Thyroid gland (tissue), 4 donors: ENCODE measurements around the gene LPCAT4. TPM values are rescaled to one million over a fixed set of nuclear protein-coding genes. Genes with fewer than 3 reads are reported as not detected.

Experiments
- DNase-seq, 2 donors: peaks; one replicate each; pipeline ENCODE4 v3.0.0-alpha.2; 2019
- H3K27ac ChIP-seq, 3 donors: fragments of 200-600 bp; sonication (generic); 1 replicate in 2 of 3; 2 replicates in 1 of 3; pipeline ENCODE4 v1.5.1; 2016 to 2019; ENCODE audit warnings: mild to moderate bottlenecking in 1 of 3, moderate library complexity in 1 of 3
- H3K27me3 ChIP-seq: fragments of 200-600 bp; sonication (generic); one replicate; pipeline ENCODE4 v1.5.1; 2019
- H3K36me3 ChIP-seq, 2 donors: fragments of 200-600 bp; sonication (generic); one replicate each; pipeline ENCODE4 v1.5.1; 2016 to 2019
- H3K4me1 ChIP-seq, 2 donors: fragments of 200-600 bp; sonication (generic); one replicate each; pipeline ENCODE4 v1.5.1; 2017 to 2019
- H3K4me3 ChIP-seq, 3 donors: fragments of 200-600 bp; sonication (generic); replicated peaks in 1 of 3; 1 replicate in 2 of 3; 2 replicates in 1 of 3; pipeline ENCODE4 v1.5.1; 2016; ENCODE audit warnings: mild to moderate bottlenecking in 1 of 3
- H3K9me3 ChIP-seq: fragments of 200-600 bp; sonication (generic); one replicate; pipeline ENCODE4 v1.5.1; 2017
- POLR2A ChIP-seq, 2 donors: fragments of 450-650 bp; IDR thresholded peaks; one replicate each; pipeline ENCODE4 v1.6.1; 2017; ENCODE audit warnings: antibody characterized with exemption in 2 of 2, mild to moderate bottlenecking in 2 of 2, moderate library complexity in 1 of 2
- WGBS, 2 donors: methylation state at CpG; one replicate each; pipeline ENCODE4 v1.1.5; 2017; 5-methylcytosine and 5-hydroxymethylcytosine counted together
- intact Hi-C: fragments of 100-400 bp; cut with DNase I; formaldehyde crosslinking; loops from one replicate; pipeline ENCODE4 v1.15.1; 2023
- total RNA-seq, 4 donors: library from RNA; depleted of rRNA; stranded (reverse); fragments of >200 nt; gene quantifications; one replicate each; pipeline ENCODE4 v1.2.3, GENCODE V29; 2016
- TF ChIP-seq, protein P1 (sequence below), 6 experiments: fragments of 200-600 bp in 3 of 6; fragments of 450-650 bp in 3 of 6; sonication (generic) in 3 of 6; IDR thresholded peaks; one replicate each; pipeline ENCODE4 v1.5.1; 2016 to 2019; ENCODE audit warnings: antibody characterized with exemption in 6 of 6, mild to moderate bottlenecking in 2 of 6, inconsistent platforms in 1 of 6, moderate library complexity in 1 of 6

LPCAT4 gene
- total RNA-seq, 4 donors from 2014 or later: 6.9 to 12.1 (median 8.6) TPM

DNA sequence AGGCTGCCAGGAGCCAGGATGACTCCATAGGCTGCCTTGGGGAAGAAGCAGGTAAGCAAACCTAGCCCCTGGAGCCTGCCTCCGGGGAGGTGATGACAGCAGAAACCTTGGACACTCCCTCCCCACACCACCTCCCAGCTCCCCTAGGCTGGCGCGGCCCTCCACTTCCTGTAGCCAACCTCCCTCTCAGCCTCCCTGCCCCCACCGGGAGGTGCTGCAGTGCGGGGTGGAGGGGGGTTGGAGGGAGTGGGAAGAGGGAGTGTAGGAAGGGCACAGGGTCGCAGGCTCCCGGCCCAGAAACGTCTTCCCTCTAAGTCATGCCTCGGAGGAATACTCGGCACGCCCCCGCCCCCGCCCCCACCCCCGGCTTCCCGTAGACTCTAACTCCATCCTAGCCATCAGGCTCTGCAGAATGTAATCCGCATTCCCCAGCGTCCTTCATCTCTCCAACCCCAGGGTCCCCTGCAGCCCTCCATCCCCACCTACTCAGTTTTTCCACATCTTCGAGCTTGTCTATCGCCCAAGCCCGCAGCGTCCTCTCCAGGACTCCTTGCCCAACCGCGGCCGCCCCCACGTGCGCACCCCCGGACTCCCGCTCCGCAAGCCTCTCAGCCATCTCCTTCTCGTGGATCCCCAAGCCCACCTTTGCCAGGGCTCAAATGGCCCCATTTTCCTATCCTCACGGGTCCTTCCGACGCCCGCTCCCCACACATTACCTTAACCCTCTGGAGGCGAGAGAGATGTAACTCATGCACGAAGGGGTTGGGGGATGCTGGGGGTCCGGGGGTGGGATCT is 528 bp downstream of the LPCAT4 start:
- peak overlapping the region in 1 of 3 donors; percentile 95 for H3K27ac ChIP-seq
- peaks cover 8 to 13% of the 10 kb centered on the region in 2 donors for H3K4me1 ChIP-seq
- H3K27me3 ChIP-seq: no peaks in the 10 kb centered on the region
- peak overlapping the region; percentile 11 to 99 (median 55) for H3K4me3 ChIP-seq
- 1 to 2% methylated on average over 36 to 37 of the region's 37 CpGs for WGBS, 2 donors
- no peaks in the 10 kb centered on the region for H3K36me3 ChIP-seq
- no peaks in the 10 kb centered on the region for H3K9me3 ChIP-seq
- DNase-seq: peak; percentile 67 to 71
- intact Hi-C loops: loop anchor here (5.0 to 10.0 kb wide), 3 partner anchors 52 to 262 kb away; partner anchors contain the start of genes EMC7, GOLGA8B and PGBD4
- TF ChIP-seq, protein P1, sequence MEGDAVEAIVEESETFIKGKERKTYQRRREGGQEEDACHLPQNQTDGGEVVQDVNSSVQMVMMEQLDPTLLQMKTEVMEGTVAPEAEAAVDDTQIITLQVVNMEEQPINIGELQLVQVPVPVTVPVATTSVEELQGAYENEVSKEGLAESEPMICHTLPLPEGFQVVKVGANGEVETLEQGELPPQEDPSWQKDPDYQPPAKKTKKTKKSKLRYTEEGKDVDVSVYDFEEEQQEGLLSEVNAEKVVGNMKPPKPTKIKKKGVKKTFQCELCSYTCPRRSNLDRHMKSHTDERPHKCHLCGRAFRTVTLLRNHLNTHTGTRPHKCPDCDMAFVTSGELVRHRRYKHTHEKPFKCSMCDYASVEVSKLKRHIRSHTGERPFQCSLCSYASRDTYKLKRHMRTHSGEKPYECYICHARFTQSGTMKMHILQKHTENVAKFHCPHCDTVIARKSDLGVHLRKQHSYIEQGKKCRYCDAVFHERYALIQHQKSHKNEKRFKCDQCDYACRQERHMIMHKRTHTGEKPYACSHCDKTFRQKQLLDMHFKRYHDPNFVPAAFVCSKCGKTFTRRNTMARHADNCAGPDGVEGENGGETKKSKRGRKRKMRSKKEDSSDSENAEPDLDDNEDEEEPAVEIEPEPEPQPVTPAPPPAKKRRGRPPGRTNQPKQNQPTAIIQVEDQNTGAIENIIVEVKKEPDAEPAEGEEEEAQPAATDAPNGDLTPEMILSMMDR (IDR thresholded peaks at IDR 0.05): no peak
- TF ChIP-seq POLR2A (IDR thresholded peaks at IDR 0.05): no peak

DNA sequence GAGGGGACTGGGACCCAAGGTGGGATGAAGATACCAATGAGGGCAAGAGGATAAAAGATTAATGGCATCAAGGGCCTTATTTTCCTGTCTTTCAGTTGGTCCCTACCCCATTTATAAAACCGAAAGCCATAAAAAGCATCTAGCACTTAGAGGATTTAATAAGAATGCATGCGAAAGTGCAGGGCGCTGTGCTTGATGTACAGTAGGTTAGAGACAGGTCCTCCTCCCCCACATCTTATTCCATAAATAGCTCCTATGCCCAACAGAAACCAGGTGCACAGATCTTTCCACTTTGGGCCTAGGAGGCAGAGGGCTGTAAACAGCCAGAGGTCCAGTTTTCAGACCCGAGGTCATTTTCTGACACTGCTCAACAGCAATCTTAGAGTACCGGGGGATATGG is 1.2 kb downstream of the LPCAT4 start:
- 43 to 50% methylated on average over 5 of the region's 5 CpGs for WGBS, 2 donors
- peak overlapping the region in 1 of 3 donors; percentile 36 for H3K27ac ChIP-seq
- intact Hi-C loops: loop anchor here (5.0 to 10.0 kb wide), 3 partner anchors 51 to 261 kb away; partner anchors contain the start of genes EMC7, GOLGA8B and PGBD4

DNA sequence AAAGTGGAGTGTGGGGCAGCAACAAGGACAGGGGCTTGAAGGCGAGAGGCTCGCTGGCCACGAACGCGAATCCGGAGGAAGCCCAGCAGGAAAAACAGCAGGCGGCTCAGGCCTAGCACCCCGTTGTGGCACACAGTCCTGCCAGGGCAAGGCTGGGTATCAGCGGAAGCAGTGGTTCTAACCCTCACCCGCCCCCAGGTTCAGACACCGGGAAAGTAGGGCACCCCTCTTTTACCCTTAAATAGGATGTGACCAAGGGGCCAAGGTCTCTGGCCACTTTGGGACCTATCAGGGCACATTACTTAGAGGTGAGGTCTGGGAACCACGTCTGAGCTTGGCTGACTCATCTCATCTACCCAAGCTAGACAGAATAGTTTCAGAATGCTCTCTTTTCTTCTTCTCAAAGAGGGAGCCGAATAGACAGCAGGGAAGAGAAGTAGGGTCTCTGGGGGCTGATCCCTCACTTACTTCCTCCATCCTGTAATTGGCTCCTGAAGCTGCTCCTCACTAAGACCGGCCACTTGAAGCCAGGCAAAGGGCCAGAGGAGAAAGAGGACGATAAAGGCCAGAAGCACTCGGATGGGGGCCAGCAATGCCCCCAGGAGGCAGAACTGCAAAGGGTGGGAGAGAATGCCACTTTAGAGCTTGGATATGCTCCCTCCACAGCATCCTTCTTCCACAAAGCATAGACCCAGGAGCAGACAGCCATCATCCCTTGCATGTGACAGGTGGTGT is 1.7 kb downstream of the LPCAT4 start:
- no peak for TF ChIP-seq POLR2A (IDR thresholded peaks at IDR 0.05)
- TF ChIP-seq, protein P1 (IDR thresholded peaks at IDR 0.05): no peak
- 83 to 84% methylated on average over 15 to 16 of the region's 16 CpGs for WGBS, 2 donors
- Histone ChIP-seq H3K4me1 (peaks cover 8 to 13% of the 10 kb centered on the region in 2 donors), H3K4me3 (no peak overlapping the region), H3K27ac (no peak overlapping the region), H3K9me3 (no peaks in the 10 kb centered on the region), H3K36me3 (no peaks in the 10 kb centered on the region), H3K27me3 (no peaks in the 10 kb centered on the region)
- no peak for DNase-seq
- intact Hi-C loops: loop anchor here (5.0 to 10.0 kb wide), 3 partner anchors 50 to 260 kb away; partner anchors contain the start of genes EMC7, GOLGA8B and PGBD4

More for the DNA sequence above, 1.2 kb downstream of the LPCAT4 start:
- Histone ChIP-seq H3K9me3 (no peaks in the 10 kb centered on the region), H3K4me3 (peak overlapping the region in 2 of 3 donors; percentile 11 to 99), H3K27me3 (no peaks in the 10 kb centered on the region), H3K4me1 (peaks cover 8 to 13% of the 10 kb centered on the region in 2 donors), H3K36me3 (no peaks in the 10 kb centered on the region)
- TF ChIP-seq, protein P1 (IDR thresholded peaks at IDR 0.05): no peak
- no peak for TF ChIP-seq POLR2A (IDR thresholded peaks at IDR 0.05)
- no peak for DNase-seq

DNA sequence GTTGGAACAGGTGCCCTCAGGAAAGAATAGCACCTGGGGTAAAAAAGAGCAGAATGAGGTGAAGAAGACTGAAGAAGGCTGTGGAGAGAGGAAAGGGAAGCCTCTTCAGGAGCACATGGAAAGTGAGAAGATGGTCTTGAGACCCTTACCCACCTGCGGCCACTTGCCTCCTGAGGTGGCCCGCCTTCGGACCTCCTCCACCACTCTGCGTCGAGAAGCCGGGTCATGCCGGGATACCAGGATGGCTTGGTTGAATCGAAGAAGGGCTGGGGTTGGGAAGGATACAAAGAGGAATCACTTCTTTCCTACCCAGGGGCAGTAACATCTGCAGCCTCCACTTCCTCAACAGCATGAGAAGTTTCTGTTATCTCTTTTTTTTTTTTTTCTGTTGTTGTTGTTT is 3.0 kb downstream of the LPCAT4 start:
- DNase-seq: no peak
- H3K27me3 ChIP-seq: no peaks in the 10 kb centered on the region
- no peaks in the 10 kb centered on the region for H3K9me3 ChIP-seq
- H3K4me3 ChIP-seq: no peak overlapping the region
- 92 to 93% methylated on average over 8 of the region's 8 CpGs for WGBS, 2 donors
- intact Hi-C loops: loop anchor here (5.0 to 10.0 kb wide), 3 partner anchors 49 to 259 kb away; partner anchors contain the start of genes EMC7 and PGBD4
- no peak overlapping the region for H3K27ac ChIP-seq
- no peak for TF ChIP-seq POLR2A (IDR thresholded peaks at IDR 0.05)
- TF ChIP-seq, protein P1 (IDR thresholded peaks at IDR 0.05): no peak
- H3K4me1 ChIP-seq: peaks cover 8 to 13% of the 10 kb centered on the region in 2 donors
- no peaks in the 10 kb centered on the region for H3K36me3 ChIP-seq
